ENCODE measurements around the gene E2F6.
"Not testable (repeated sequence)": the region's sequence is repeated elsewhere in the genome, so short reads cannot be mapped to it uniquely, and the experiment has no call there.

The E2F6 gene

DNA sequence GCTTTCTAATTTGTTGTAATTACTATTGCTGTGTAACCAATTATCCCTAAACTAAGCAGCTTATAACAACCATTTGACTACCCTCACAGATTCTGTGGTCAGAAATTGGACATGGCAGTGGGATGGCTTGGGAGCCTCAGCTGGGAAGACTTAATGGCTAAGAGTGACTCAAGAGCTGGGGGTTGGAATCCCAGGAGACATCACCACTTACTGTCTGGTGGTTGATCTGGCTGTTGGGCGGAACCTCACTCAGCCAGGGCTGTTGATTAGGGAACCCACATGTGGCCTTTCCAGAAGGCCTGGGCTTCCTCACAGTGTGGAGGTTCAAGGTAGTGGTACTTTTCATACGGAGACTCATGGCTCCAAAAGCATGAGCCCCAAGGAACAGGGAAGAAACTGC is 49.8 kb downstream of the E2F6 start:
- no peak for DNase-seq (ENCODE audit: low read depth in 2 of 3, low spot score in 2 of 3)

DNA sequence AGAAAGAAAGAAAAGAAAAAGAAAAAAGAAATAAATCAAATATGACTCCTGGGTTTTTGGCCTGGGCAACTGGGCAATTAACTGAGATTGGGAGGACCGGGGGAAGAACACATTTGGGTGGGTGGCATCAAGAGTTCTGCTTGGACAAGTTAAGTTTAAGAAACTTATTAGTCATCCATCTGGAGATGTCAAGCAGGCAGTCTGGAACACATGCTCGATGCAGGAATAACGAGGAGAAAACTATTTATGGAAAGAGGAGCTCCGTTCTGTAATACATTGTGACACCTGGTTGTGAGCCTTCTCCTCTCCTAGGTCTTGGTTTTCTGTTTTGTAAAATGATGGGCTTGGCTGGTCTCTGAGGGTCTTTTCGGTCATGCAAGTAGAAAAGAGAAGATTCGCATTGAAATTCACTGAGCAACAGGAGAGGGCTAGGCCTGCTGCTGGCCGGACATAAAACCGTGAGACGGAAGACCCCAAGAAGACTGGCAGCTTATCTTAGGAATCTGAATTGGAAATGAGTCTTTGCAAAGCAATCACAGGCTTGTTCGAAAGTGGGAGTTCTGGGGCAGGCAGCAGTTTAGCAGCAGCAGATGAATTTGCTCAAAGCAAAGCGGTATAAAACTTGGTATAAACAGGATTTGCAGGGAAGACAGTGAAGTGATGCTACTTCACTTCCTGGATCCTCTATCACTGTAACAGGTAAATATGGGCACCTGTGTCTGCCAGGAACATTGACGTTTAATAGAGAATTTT is 51.4 kb downstream of the E2F6 start:
- no peak for DNase-seq (ENCODE audit: low read depth in 2 of 3, low spot score in 2 of 3)

DNA sequence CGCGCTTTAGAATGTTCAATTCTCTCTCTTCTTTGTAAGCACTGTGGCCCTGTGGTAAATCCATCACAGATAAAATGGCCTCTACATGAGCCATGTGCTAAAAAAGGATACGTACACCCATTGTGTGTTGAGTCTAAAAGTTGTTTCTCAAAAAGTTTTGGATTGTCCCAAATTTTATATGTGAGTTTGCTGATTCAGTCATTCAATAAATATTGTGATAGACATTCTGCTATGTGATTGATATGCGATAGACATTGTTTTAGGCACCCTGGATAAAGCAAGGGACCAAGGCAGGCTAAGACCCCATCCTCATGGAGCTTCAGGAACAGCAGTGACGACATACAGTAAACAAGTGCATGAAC is 53.5 kb downstream of the E2F6 start:
- DNase-seq (ENCODE audit: low read depth in 2 of 3, low spot score in 2 of 3): no peak

DNA sequence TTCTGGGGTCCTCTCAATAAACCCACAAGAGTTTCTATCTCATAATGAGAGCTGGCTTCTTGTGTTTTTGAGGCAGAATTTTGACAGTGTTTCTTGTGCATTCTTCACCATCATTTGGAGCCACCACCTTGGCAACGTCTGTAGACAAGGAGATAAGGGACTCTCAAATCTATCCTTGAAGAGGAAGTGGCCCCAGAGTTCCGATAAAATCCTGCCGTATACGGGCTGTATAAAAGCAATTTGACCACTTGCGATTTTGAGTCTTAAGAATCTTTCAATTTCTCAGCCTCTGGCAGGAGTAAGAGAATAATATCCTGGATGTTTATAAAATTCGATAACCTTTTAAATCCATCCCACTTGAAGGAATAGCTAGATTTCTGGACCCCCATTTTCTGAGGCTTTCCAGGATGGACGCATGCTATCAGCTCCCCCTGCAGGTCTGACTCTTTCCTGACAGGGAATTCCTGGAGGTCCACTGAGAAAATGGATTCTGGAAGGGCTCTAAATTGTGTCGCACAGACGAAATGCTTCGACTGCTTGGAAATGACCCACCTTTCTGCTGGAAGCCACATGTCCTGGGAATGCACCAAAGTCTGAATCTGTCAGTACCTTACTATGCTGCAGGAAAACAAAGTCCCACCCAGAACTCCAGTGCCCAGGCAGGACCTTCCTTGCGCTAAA is 54.1 kb downstream of the E2F6 start:
- DNase-seq (ENCODE audit: low read depth in 2 of 3, low spot score in 2 of 3): no peak

DNA sequence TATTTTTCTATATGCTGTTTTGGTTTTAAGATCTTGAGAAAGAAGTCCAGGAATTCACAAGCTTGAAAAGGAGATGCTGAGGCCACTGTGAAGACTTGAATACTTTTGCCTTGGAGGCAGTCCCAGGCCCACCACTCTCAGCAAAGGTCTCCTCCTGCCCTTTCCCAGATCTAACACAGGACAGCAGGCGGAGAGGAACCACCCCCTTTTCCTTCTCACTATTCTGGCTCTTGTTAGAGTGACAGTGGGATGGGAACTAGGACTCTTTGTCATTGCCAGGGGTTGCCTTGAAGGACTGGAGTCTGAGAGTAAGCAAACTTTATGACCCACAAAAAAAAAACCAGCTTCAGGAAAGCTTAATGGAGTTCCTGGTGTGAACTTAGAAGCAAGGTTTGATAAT is 54.7 kb downstream of the E2F6 start:
- no peak for DNase-seq (ENCODE audit: low read depth in 2 of 3, low spot score in 2 of 3)

DNA sequence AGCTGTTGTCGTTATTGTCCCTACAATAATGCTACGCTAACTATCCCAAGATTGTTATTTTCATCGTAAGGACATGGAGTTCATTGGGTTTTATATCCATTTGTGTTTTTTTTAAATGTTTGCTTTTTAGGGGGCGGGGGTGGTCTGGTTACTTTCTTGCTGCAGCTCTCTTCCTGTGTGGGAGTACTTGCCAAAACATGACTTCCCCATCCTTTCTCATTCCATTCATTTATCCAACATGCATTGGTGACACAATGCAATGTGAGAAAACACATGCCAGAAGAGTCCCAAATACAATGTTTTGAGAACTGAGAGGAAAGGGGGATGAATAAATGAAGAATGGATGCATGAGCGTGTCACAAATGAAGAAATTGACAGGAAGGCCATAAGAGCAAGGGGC is 55.9 kb downstream of the E2F6 start:
- no peak for DNase-seq (ENCODE audit: low read depth in 2 of 3, low spot score in 2 of 3)

DNA sequence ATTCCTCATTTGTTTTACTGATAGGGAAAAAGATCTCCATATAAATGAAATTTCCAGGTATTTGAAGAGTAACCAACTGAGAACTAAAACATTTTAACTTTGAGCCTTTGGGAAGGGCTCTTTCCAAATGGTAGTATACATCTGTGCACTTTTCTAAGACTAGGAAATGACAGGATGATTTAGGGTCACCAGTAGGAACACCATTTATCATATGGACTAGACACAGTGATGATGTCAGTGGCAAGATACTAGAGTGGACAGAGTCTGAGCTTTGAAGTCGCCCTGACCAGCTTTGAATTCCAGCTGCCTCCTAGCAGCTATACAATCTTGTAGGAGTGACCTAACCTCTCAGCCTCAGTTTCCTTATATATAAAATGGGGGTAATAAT is 56.4 kb downstream of the E2F6 start:
- DNase-seq (ENCODE audit: low read depth in 2 of 3, low spot score in 2 of 3): no peak

DNA sequence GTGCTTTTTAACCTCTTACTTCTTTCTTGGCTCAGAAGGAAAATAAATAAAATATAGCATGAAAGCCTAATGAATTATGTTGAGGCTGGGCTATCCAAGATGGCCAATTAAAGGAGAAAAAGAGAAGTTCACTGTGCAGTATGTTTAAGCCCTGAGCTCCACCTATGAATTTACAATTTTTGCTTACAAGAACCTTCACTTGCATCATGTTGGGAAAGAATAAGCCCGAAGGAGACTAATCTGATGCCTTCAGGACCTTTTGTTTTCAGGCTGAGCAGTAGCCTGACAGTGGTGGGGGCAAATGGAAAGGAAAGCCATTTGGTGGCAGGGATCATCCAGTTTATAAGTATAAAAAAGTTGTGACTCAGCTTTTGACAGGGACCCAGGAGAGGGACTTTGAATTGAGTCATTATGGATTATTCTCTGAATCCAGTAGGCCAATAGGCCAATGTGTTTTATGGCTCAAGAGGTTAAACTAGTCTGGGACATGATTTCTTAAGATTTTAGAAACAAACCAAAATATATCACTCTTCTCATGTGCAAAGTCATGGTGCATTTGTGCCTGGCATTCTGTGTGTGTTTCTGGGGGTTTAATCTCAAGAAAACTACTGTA is 56.9 kb downstream of the E2F6 start:
- DNase-seq (ENCODE audit: low read depth in 2 of 3, low spot score in 2 of 3): no peak

DNA sequence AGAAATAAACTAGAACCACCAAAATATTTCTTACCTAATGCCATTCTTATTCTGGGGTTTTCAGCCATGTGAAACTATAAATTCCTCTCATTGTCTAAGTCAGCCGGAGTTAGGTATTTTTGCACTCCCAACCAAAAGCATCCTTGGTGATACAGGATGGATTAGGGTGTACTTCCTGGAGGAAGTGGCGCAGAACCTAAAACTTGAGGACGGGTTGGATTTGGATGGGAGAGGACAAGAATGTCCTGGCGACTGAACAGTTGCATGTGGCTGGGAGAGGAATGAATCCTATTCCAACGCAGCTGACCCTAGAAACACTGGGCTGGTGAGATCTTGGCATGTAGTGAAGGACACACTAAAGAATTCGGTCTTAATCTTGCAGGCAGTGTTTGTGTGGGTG is 58.5 kb downstream of the E2F6 start:
- DNase-seq (ENCODE audit: low read depth in 2 of 3, low spot score in 2 of 3): no peak

DNA sequence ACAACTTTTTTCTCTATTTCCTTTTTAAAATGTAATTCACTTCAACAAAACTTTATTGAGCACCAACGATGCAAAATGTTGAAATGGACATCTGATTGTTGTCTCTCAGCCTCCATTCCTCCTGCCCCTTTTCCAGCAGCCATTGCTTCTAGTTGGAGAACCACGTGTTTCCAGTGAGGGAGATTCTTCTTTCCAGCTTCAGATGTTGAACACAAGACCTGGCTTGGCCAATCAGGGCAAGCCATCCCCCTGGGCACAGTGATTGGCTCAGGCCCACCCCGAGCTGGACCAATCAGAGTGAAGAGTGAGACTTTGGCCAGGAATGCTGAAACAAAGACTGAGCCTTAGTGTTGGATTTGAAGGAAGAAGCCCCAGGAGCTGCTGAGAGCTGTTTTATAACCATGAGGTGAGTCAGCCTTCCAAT is 59.0 kb downstream of the E2F6 start:
- DNase-seq (ENCODE audit: low read depth in 2 of 3, low spot score in 2 of 3): no peak

DNA sequence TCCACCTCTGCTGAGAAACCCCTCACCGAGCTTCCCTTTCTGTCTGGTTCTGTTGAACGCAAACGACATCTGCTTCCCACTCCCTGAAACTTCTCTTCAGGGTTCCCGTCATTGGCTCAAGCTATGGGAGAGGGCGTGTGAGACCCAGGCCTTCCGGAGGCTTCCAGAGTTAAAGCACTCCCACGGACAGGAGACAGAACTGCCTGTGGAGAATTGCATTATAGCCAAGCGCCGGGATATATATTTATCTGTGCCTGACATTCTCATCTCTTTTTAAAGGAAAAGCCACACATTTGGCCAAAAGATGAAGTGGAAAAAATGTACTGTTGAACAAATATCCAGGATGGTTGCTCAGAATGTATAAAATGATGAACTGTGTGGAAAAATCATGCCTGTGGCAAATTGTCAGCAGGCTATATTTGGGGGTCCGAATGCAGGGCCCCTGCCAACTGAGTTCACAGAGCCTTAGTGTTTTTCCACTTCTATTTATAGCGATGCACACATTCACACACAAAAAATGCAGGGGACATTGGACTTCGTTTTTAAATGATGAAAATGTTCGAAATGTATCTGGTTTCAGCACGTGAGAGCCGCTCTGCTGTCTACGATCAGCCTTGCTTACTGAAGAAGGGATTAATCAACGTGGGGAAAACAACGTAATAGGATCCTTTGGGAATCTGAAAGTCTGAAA is 59.5 kb downstream of the E2F6 start:
- no peak for DNase-seq (ENCODE audit: low read depth in 2 of 3, low spot score in 2 of 3)

DNA sequence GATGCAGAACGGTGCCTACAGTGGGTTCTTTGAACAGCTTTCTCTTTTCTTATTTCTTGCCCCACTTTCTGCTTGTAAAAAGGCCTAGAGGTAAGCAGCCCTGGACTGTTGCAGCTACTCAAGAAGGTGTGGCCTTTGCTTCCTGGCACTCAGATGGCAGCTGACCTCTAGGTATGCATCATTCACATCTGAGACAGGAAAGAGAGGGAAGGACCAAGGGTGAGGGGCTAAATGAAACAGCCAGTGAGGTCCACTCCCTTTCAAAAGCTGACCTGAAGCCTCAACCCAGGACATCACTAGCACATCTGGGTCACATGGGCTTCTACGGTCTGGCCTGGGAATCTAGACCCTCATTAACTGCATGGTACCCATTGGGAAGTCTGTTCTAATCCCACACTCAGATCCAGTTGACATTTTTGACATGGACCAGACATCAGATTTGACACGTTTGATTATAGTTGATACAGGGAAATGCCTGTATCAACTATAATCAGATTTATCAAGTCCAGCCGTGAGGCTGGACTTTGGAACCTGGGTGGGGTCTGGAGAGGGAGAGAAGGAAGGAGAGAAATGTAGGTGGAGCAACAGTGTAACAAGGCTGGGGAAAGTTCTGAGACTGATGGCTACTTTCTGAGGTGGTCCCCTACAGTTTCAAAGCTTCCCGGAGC is 60.2 kb downstream of the E2F6 start:
- no peak for DNase-seq (ENCODE audit: low read depth in 2 of 3, low spot score in 2 of 3)

DNA sequence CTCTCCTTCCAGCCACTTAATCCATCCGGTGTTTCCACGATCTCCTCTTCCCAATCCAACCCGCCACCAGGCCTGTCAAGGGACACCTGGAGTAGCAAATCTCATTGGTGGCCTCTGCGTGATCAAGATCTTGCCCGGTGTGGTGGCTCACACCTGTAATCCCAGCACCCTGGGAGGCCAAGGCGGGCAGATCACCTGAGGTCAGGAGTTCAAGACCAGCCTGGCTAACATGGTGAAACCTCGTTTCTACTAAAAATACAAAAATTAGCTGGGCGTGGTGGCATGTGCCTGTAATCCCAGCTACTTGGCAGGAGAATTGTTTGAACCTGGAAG is 60.9 kb downstream of the E2F6 start:
- not testable (repeated sequence) for DNase-seq (ENCODE audit: low read depth in 2 of 3, low spot score in 2 of 3)

DNA sequence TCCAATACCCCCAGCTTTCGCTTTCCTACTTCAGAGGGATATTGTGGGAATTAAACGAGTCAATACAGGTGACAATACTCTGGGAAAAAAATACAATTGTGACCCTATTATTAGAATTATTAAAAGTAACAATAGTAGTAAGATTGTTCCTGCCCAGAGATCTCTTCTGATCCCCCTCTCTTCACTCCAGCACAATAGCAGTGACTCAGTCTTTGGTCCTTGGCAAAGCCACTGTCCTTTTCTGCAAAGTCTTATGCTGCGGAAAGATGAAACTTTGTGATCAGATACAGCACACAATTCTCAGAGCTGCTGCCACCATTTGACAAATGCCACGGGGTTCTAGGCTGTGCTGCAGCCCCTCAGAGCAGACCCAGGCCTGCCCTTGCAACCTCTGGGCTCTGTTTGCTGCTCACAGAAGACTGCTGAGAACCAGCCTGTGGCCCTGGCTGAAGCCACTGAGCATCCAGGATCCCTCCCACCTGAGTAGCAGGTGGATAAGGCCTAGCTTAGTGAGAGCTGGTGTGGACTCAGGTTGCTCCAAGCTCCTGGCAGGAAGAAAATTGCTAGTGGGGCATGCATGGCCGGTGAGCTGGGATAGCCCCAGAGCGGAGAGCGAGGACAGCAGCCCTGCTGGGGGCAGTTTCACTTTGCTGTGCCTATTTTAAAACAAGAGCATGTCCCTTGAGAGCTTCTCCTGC is 61.4 kb downstream of the E2F6 start:
- no peak for DNase-seq (ENCODE audit: low read depth in 2 of 3, low spot score in 2 of 3)

DNA sequence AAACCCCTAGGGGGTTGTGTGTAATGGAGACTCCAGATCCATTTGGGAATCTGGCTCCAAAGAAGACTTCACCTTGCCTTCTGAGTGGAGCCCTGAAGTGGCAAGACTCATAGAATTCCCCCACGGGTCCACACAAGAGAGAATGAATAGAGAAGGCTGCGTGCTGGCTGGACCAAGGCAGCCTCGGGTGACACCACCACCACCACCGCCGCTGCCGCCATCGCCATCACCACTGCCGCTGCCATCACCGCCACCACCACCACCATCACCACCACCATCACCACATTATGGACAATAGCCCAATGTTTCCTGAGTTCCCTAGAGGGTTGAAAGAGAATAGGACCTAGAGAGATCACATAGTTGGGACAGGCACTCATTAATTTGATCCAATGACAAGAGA is 63.5 kb downstream of the E2F6 start:
- DNase-seq (ENCODE audit: low read depth in 2 of 3, low spot score in 2 of 3): no peak

DNA sequence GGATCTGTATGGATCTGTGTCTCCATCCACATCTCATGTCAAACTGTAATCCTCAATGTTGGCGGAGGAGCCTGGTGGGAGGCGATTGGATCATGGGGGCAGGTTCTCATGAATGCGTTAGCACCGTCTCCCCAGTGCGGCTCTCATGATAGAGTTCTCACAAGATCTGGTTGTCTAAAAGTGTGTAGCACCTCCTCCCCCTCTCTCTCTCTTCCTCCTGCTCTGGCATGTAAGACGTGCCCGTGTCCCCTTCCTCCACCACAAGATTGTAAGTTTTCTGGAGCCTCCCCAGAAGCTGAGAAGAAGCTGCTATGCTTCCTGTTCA is 66.6 kb downstream of the E2F6 start:
- no peak for DNase-seq (ENCODE audit: low read depth in 2 of 3, low spot score in 2 of 3)

DNA sequence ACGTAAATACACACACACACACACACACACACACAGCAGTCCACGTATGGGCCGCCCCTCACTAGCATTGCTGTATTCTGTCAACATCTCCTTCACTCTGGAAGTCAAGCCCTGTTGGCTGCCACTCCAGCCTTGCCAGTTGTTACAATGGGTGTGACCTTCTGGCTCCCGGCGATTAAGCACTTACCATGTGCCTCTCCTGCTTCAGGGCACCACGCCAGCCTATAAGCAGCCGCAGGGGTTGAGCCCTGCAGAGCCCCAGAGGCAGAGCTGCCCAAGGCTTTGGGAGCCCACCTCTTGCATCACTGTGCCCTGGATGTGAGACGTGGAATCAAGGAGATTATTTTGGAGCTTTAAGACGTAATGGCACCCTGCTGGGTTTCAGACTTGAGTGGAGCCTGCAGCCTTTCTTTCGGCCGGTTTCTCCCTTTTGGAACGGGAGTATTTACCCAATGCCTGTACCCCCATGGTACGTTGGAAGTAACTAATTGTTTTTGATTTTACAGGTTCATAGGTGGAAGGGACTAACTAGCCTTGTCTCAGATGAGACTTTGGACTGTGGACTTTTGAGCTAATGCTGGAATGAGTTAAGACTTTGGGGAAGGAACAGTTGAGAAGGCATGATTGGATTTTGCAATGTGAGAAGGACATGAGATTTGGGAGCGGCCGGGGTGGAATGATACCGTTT is 67.1 kb downstream of the E2F6 start:
- no peak for DNase-seq (ENCODE audit: low read depth in 2 of 3, low spot score in 2 of 3)

DNA sequence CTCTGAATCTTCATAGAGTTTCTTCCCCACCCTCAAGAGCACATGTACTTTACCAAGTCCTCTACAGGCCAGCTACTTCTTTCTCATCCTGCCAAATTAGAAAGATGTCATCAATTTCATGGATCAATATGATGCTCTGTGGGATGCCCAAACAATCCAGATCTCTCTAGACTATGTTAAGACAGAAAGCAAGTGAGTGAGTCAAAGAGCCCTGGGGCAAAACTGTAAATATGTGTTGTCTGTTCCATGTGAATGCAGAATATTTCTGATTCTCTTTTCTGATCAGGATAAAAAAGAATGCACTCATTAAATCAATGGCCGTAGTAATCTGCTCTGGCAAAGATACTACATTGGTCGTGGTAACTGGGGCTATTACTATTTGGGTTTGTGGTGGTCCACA is 68.4 kb downstream of the E2F6 start:
- no peak for DNase-seq (ENCODE audit: low read depth in 2 of 3, low spot score in 2 of 3)

DNA sequence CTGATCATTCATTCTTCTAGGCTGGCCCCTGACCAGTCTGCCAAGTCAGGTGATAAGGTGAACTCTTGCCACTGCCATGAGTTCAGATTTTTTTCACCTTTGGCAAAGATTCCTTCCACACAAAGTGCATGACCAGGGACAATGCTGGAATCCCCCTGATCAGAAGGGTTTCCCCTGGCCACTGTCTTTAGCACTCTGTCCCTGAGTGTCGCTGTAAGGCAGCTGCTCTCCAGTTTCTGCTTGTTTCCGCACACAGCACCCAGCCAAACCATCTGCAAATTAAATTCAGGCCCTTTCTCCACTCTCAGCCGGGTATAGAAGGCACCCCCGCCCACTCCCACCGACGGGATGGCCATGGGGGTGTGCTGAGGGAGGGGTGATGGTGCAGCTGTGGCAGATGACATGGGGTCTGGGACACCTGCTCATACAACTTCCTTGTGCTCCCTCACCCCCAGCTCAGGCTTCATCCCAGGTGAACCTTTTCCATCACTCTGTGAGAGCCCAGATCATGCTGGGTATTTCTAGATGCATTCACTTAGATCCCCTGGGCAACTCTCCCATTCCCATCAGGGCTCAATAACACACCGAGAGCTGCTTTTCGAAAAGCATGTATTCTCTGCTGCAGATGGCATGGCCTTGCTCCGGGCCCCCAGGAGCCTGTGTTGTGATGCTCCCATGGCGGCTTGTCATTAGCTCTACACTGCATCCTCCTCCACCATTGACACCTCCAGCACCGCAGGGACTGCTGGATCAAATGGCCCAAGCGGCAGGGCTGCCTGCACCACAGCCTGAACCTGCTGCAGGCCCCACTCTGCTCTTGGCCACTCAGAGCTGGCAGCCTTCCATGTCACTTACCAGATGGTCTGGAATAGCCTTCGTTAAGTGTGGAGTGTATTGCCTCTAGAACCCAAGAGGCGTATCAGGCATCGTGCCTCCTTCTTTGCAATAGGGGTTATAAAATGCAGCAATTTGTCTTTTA is 69.2 kb downstream of the E2F6 start:
- DNase-seq (ENCODE audit: low read depth in 2 of 3, low spot score in 2 of 3): no peak
